Measurements from ENCODE around the gene CDC37L1.

GRCh38 chr9:4661165-4661564, 18.2 kb upstream of the CDC37L1 start:
- TF ChIP-seq EZH2 (IDR thresholded peaks at IDR 0.05): no peak
- TF ChIP-seq POLR2AphosphoS5 (IDR thresholded peaks at IDR 0.05; ENCODE audit: borderline replicate concordance, low read depth, low read length): no peak

Data from SK-N-MC (cell line).